HG03135 (cell line): ENCODE measurements around the gene ALS2CL.

Source experiments
- ATAC-seq: cut with Tn5 transposase; IDR thresholded peaks from one replicate; pipeline ENCODE4 v1.9.1; 2021; ENCODE audit warnings: mild to moderate bottlenecking, moderate library complexity; ENCODE audit not compliant: unreplicated experiment

ALS2CL gene

GRCh38 chr3:46680298-46680826, 13.1 kb downstream of the ALS2CL start:
- ATAC-seq: no peak

- no peak for ATAC-seq
Measured at GRCh38 chr3:46679681-46680080, 13.8 kb downstream of the ALS2CL start.

- no peak for ATAC-seq
Measured at GRCh38 chr3:46678280-46678679, 15.2 kb downstream of the ALS2CL start.

GRCh38 chr3:46677411-46677726, 16.1 kb downstream of the ALS2CL start:
- ATAC-seq: no peak

- no peak for ATAC-seq
Measured at GRCh38 chr3:46676601-46677410, 16.7 kb downstream of the ALS2CL start.

GRCh38 chr3:46675843-46676567, 17.5 kb downstream of the ALS2CL start:
- no peak for ATAC-seq

- ATAC-seq: no peak
Measured at GRCh38 chr3:46675426-46675825, 18.1 kb downstream of the ALS2CL start.

GRCh38 chr3:46674031-46674845, 19.2 kb downstream of the ALS2CL start:
- no peak for ATAC-seq

GRCh38 chr3:46673151-46674030, 20.1 kb downstream of the ALS2CL start:
- ATAC-seq: no peak

GRCh38 chr3:46672349-46672695, 21.2 kb downstream of the ALS2CL start:
- ATAC-seq: no peak

GRCh38 chr3:46671541-46672348, 21.7 kb downstream of the ALS2CL start:
- no peak for ATAC-seq

- ATAC-seq: no peak
Measured at GRCh38 chr3:46670891-46671427, 22.5 kb downstream of the ALS2CL start.

GRCh38 chr3:46670000-46670890, 23.2 kb downstream of the ALS2CL start:
- ATAC-seq: no peak

- ATAC-seq: no peak
Measured at GRCh38 chr3:46669191-46669999, 24.1 kb downstream of the ALS2CL start.

GRCh38 chr3:46668591-46668990, 24.9 kb downstream of the ALS2CL start:
- ATAC-seq: no peak

- no peak for ATAC-seq
Measured at GRCh38 chr3:46668116-46668515, 25.4 kb downstream of the ALS2CL start.

- ATAC-seq: no peak
Measured at GRCh38 chr3:46667657-46668056, 25.8 kb downstream of the ALS2CL start.
